HFFc6 (cell line): ENCODE results near the gene NEURL3. TPM values are rescaled to one million over a fixed set of nuclear protein-coding genes. Genes with fewer than 3 reads are reported as not detected.
A peak's percentile ranks its signal among the peaks of the same experiment; 100 is the strongest.

ENCODE experiments used
- DNase-seq: peaks from one replicate; pipeline ENCODE4 v3.0.0-alpha.2; 2018
- H3K27ac Mint-ChIP-seq: 2 replicates; pipeline ENCODE4 v1.8.0; 2020; ENCODE audit warnings: mild to moderate bottlenecking, mixed read lengths
- H3K27me3 Mint-ChIP-seq: 2 replicates; pipeline ENCODE4 v1.8.0; 2021; ENCODE audit warnings: mild to moderate bottlenecking, moderate library complexity, mixed read lengths; ENCODE audit not compliant: insufficient read depth
- H3K36me3 Mint-ChIP-seq: 2 replicates; pipeline ENCODE4 v1.8.0; 2021; ENCODE audit warnings: low read depth, mixed read lengths
- H3K4me1 Mint-ChIP-seq: 2 replicates; pipeline ENCODE4 v1.8.0; 2020; ENCODE audit warnings: low read depth, mixed read lengths
- H3K4me3 Mint-ChIP-seq: 2 replicates; pipeline ENCODE4 v1.8.0; 2020; ENCODE audit warnings: mild to moderate bottlenecking, moderate library complexity, mixed read lengths
- H3K9me3 Mint-ChIP-seq: 2 replicates; pipeline ENCODE4 v1.8.0; 2020; ENCODE audit warnings: mild to moderate bottlenecking, mixed read lengths
- total RNA-seq, 6 experiments: library from RNA; stranded (reverse); fragmentation: NEBNext Ultra II Directional; extraction: Animal tissue kit (Norgen Biotek cat#: 25700); gene quantifications; 2 replicates in 1 of 6; 3 replicates in 5 of 6; pipeline ENCODE4 v1.2.3, GENCODE V29; 2021
- TF ChIP-seq, protein P1 (sequence below): fragments of 200-600 bp; sonication (generic); IDR thresholded peaks from 2 replicates; pipeline ENCODE4 v1.5.0; 2021; ENCODE audit warnings: antibody characterized with exemption, mild to moderate bottlenecking

The NEURL3 gene
- total RNA-seq, 6 experiments from 2014 or later = not detected

DNA sequence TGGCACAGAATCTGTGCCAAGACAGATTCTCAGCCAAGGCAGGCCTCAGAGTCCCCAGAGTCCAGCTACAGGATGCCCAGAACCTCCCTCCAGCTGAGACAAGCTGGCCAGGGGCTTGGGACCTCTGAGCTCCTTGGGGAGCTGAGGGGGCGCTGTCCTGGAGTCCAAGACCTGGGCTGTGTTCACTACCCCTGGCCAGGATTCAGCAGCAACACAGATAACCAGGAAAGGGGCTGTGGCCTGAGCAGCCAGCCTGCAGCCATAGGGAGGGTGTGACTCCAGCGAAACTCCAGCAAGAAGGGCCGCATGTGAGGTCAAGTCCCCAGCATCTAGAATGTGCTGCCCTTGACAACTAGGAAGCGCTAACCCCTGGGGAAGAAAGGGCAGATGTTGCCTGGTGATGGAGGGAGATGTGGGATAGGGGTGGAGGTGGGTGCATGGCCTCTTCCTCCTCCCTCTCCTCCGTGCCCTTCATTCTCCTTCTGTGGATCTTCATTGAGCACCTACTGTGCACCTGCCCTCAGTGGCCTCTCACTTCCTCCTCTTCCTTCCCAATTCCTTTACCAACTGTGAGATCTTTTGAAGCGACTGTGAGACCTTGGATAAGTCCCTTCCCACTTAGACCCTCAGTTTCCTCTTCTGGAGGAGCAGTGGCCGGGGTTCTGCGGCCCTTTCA, 23.7 kb upstream of the NEURL3 start:
- peaks cover 69% of the 10 kb centered on the region for H3K4me1 Mint-ChIP-seq
- H3K27me3 Mint-ChIP-seq = peaks cover 2% of the 10 kb centered on the region

DNA sequence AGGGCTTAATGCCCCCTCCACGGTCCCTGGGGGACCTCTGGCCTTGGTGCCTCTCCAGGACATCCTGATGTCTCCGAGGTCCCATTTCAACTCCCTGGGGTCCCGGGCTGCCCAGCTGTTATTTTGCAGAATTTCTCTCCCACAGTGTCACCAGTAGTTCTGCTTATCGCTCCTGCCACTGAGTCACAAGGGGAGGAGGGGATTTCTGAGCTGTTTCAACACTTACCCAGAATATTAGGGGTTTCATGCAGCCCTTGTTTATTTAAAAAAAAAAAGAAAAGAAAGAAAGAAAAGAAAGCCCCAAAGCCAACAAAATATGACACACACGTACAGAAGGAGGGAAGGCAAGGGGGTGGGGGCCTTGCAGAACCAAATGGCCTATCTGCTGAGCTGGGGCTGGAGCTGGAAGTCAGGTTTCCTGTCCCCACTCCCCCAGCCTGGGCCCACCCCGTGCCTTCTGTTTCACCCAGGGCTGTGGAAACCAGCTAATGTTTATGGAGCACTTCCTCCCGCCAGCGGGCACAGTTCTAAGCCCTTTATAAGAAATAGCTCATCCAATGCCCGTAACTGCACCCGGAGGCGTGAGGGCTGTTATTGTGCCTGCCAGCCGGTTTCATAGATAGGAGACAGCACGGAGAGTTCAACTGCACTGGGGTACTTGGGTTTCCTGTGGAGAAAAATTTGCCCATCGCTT, 23.0 kb upstream of the NEURL3 start:
- peaks cover 3% of the 10 kb centered on the region for H3K27me3 Mint-ChIP-seq
- H3K36me3 Mint-ChIP-seq = no peaks in the 10 kb centered on the region
- peak overlapping the region; percentile 61 for H3K27ac Mint-ChIP-seq
- H3K4me3 Mint-ChIP-seq = peak overlapping the region; percentile 83
- no peaks in the 10 kb centered on the region for H3K9me3 Mint-ChIP-seq
- no peak for DNase-seq
- TF ChIP-seq, protein P1, sequence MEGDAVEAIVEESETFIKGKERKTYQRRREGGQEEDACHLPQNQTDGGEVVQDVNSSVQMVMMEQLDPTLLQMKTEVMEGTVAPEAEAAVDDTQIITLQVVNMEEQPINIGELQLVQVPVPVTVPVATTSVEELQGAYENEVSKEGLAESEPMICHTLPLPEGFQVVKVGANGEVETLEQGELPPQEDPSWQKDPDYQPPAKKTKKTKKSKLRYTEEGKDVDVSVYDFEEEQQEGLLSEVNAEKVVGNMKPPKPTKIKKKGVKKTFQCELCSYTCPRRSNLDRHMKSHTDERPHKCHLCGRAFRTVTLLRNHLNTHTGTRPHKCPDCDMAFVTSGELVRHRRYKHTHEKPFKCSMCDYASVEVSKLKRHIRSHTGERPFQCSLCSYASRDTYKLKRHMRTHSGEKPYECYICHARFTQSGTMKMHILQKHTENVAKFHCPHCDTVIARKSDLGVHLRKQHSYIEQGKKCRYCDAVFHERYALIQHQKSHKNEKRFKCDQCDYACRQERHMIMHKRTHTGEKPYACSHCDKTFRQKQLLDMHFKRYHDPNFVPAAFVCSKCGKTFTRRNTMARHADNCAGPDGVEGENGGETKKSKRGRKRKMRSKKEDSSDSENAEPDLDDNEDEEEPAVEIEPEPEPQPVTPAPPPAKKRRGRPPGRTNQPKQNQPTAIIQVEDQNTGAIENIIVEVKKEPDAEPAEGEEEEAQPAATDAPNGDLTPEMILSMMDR = no peak
- H3K4me1 Mint-ChIP-seq = peaks cover 66% of the 10 kb centered on the region

More for the DNA sequence above, 23.7 kb upstream of the NEURL3 start:
- Mint-ChIP-seq H3K9me3 (no peaks in the 10 kb centered on the region), H3K27ac (no peak overlapping the region), H3K36me3 (no peaks in the 10 kb centered on the region), H3K4me3 (no peak overlapping the region)
- TF ChIP-seq, protein P1 = peak; percentile 38
- DNase-seq = no peak

GRCh38 chr2:96527286-96528005, 22.3 kb upstream of the NEURL3 start:
- Mint-ChIP-seq H3K27ac (peak overlapping the region; percentile 61), H3K36me3 (no peaks in the 10 kb centered on the region), H3K4me3 (peak overlapping the region; percentile 83), H3K4me1 (peaks cover 61% of the 10 kb centered on the region), H3K9me3 (no peaks in the 10 kb centered on the region), H3K27me3 (peaks cover 8% of the 10 kb centered on the region)
- DNase-seq = no peak
- TF ChIP-seq, protein P1 = peak; percentile 68

GRCh38 chr2:96526615-96527285, 21.6 kb upstream of the NEURL3 start:
- Mint-ChIP-seq H3K36me3 (no peaks in the 10 kb centered on the region), H3K27me3 (peaks cover 10% of the 10 kb centered on the region), H3K27ac (peak overlapping the region; percentile 60), H3K9me3 (no peaks in the 10 kb centered on the region), H3K4me3 (peak overlapping the region; percentile 72), H3K4me1 (peaks cover 54% of the 10 kb centered on the region)
- DNase-seq = no peak
- TF ChIP-seq, protein P1 = no peak

GRCh38 chr2:96526101-96526591, 21.0 kb upstream of the NEURL3 start:
- TF ChIP-seq, protein P1 = no peak
- H3K9me3 Mint-ChIP-seq = no peaks in the 10 kb centered on the region
- peaks cover 11% of the 10 kb centered on the region for H3K27me3 Mint-ChIP-seq
- peaks cover 48% of the 10 kb centered on the region for H3K4me1 Mint-ChIP-seq
- DNase-seq = no peak
- no peak overlapping the region for H3K27ac Mint-ChIP-seq
- no peaks in the 10 kb centered on the region for H3K36me3 Mint-ChIP-seq
- no peak overlapping the region for H3K4me3 Mint-ChIP-seq
